SK-N-SH treated with all-trans-retinoic acid at 6 μM for 48 hours (cell line): Measurements from ENCODE around the gene NAE1.
"Not testable (repeated sequence)": the region's sequence is repeated elsewhere in the genome, so short reads cannot be mapped to it uniquely, and the experiment has no call there.

Experiments used
- ATAC-seq: fragments of 200-7000 bp; cut with Tn5 transposase; 3 replicates; pipeline ENCODE4 v1.9.1; 2020; ENCODE audit warnings: mild to moderate bottlenecking, moderate library complexity
- BACH2 ChIP-seq: fragments of 250-450 bp; sonication (Bioruptor Pico); IDR thresholded peaks from 2 replicates; pipeline ENCODE4 v1.9.0; 2021; ENCODE audit warnings: mild to moderate bottlenecking, borderline replicate concordance
- CSDC2 ChIP-seq: fragments of 250-450 bp; sonication (Bioruptor Pico); IDR thresholded peaks from 2 replicates; pipeline ENCODE4 v1.5.0; 2020; ENCODE audit warnings: mild to moderate bottlenecking, moderate library complexity
- ESRRG ChIP-seq: fragments of 250-450 bp; sonication (Bioruptor Pico); IDR thresholded peaks from 2 replicates; pipeline ENCODE4 v1.6.1; 2021; ENCODE audit warnings: mild to moderate bottlenecking
- GLIS3 ChIP-seq: fragments of 250-450 bp; sonication (Bioruptor Pico); IDR thresholded peaks from 2 replicates; pipeline ENCODE4 v1.5.0; 2020; ENCODE audit warnings: mild to moderate bottlenecking, moderate library complexity
- ISL1 ChIP-seq: fragments of 250-450 bp; sonication (Bioruptor Pico); IDR thresholded peaks from 2 replicates; pipeline ENCODE4 v2.1.2; 2022; ENCODE audit warnings: mild to moderate bottlenecking, moderate library complexity
- OSR1 ChIP-seq: fragments of 250-450 bp; sonication (Bioruptor Pico); IDR thresholded peaks from 2 replicates; pipeline ENCODE4 v1.8.0; 2022; ENCODE audit warnings: moderate library complexity, mild to moderate bottlenecking, inconsistent platforms
- PATZ1 ChIP-seq: fragments of 250-450 bp; sonication (Bioruptor Pico); IDR thresholded peaks from 2 replicates; pipeline ENCODE4 v1.8.0; 2020; ENCODE audit warnings: mild to moderate bottlenecking, moderate library complexity, borderline replicate concordance
- POU6F1 ChIP-seq: fragments of 250-450 bp; sonication (Bioruptor Pico); IDR thresholded peaks from 2 replicates; pipeline ENCODE4 v1.8.0; 2021; ENCODE audit warnings: low read depth, mild to moderate bottlenecking, moderate library complexity, borderline replicate concordance
- PPARA ChIP-seq: fragments of 250-450 bp; sonication (Bioruptor Pico); IDR thresholded peaks from 2 replicates; pipeline ENCODE4 v1.5.0; 2020; ENCODE audit warnings: mild to moderate bottlenecking, borderline replicate concordance
- SNAI2 ChIP-seq: fragments of 250-450 bp; sonication (Bioruptor Pico); IDR thresholded peaks from 2 replicates; pipeline ENCODE4 v1.5.0; 2020; ENCODE audit warnings: mild to moderate bottlenecking, moderate library complexity
- TCF4 ChIP-seq: fragments of 250-450 bp; sonication (Bioruptor Pico); IDR thresholded peaks from 2 replicates; pipeline ENCODE4 v1.8.0; 2021; ENCODE audit warnings: mild to moderate bottlenecking, moderate library complexity, borderline replicate concordance
- TOX ChIP-seq: fragments of 250-450 bp; sonication (Bioruptor Pico); IDR thresholded peaks from 2 replicates; pipeline ENCODE4 v1.8.0; 2021; ENCODE audit warnings: mild to moderate bottlenecking, moderate library complexity, borderline replicate concordance
- ZC3H10 ChIP-seq: fragments of 250-450 bp; sonication (Bioruptor Pico); IDR thresholded peaks from 2 replicates; pipeline ENCODE4 v1.5.1; 2021; ENCODE audit warnings: mild to moderate bottlenecking, moderate library complexity
- ZFP3 ChIP-seq: fragments of 250-450 bp; sonication (Bioruptor Pico); IDR thresholded peaks from 2 replicates; pipeline ENCODE4 v1.5.0; 2020; ENCODE audit warnings: mild to moderate bottlenecking, moderate library complexity
- ZFP30 ChIP-seq: fragments of 450-650 bp; formaldehyde crosslinking; IDR thresholded peaks from 2 replicates; pipeline ENCODE4 v1.5.0; 2022; ENCODE audit warnings: mild to moderate bottlenecking, moderate library complexity
- ZNF565 ChIP-seq: fragments of 450-650 bp; formaldehyde crosslinking; conservative IDR thresholded peaks from 2 replicates; pipeline ENCODE4 v1.5.0; 2020; ENCODE audit warnings: low read depth, mild to moderate bottlenecking, moderate library complexity
- ZNF70 ChIP-seq: fragments of 450-650 bp; formaldehyde crosslinking; IDR thresholded peaks from 2 replicates; pipeline ENCODE4 v1.5.0; 2020; ENCODE audit warnings: mild to moderate bottlenecking, moderate library complexity
- ZNF8 ChIP-seq: fragments of 450-650 bp; formaldehyde crosslinking; IDR thresholded peaks from 2 replicates; pipeline ENCODE4 v1.5.0; 2020; ENCODE audit warnings: mild to moderate bottlenecking, moderate library complexity
- TF ChIP-seq, protein P1 (sequence below): fragments of 250-450 bp; sonication (Bioruptor Pico); IDR thresholded peaks from 2 replicates; pipeline ENCODE4 v1.5.1; 2021; ENCODE audit warnings: mild to moderate bottlenecking, moderate library complexity
- TF ChIP-seq, protein P2 (sequence below): fragments of 250-450 bp; sonication (Bioruptor Pico); IDR thresholded peaks from 2 replicates; pipeline ENCODE4 v1.5.0; 2020; ENCODE audit warnings: mild to moderate bottlenecking, moderate library complexity

NAE1 gene

DNA sequence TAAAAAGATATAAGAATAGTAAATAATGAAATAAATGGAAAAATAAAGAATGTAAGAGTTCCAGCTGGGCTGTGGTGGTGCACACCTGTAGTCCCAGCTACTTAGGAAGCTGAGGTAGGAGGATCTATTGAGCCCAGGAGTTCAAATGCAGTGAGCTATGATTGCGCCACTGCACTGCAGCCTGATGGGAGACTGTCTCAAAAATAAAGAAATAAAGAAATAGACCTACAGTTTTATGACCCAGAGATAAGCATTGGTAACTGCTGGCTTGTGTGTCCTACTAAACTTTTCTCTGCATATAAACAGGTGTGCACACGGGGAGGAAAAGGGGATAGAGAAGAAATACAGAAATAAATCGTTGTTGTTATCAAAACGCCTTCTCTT is 41.8 kb upstream of the NAE1 start:
- TF ChIP-seq, protein P1, sequence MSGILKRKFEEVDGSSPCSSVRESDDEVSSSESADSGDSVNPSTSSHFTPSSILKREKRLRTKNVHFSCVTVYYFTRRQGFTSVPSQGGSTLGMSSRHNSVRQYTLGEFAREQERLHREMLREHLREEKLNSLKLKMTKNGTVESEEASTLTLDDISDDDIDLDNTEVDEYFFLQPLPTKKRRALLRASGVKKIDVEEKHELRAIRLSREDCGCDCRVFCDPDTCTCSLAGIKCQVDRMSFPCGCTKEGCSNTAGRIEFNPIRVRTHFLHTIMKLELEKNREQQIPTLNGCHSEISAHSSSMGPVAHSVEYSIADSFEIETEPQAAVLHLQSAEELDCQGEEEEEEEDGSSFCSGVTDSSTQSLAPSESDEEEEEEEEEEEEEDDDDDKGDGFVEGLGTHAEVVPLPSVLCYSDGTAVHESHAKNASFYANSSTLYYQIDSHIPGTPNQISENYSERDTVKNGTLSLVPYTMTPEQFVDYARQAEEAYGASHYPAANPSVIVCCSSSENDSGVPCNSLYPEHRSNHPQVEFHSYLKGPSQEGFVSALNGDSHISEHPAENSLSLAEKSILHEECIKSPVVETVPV (CRISPR knock-in tag): no peak
- TF ChIP-seq ZFP30 (CRISPR knock-in tag) (no peak), ESRRG (CRISPR knock-in tag) (no peak), ZNF8 (no peak), SNAI2 (CRISPR knock-in tag) (no peak), TCF4 (no peak), POU6F1 (no peak), PATZ1 (CRISPR knock-in tag) (no peak), ZNF565 (CRISPR knock-in tag) (no peak), TOX (CRISPR knock-in tag) (no peak), ZNF70 (CRISPR knock-in tag) (no peak), ZFP3 (CRISPR knock-in tag) (no peak), ZC3H10 (CRISPR knock-in tag) (no peak), PPARA (CRISPR knock-in tag) (no peak), CSDC2 (CRISPR knock-in tag) (no peak), ISL1 (CRISPR knock-in tag) (no peak), OSR1 (CRISPR knock-in tag) (no peak), BACH2 (CRISPR knock-in tag) (no peak)
- TF ChIP-seq, protein P2, sequence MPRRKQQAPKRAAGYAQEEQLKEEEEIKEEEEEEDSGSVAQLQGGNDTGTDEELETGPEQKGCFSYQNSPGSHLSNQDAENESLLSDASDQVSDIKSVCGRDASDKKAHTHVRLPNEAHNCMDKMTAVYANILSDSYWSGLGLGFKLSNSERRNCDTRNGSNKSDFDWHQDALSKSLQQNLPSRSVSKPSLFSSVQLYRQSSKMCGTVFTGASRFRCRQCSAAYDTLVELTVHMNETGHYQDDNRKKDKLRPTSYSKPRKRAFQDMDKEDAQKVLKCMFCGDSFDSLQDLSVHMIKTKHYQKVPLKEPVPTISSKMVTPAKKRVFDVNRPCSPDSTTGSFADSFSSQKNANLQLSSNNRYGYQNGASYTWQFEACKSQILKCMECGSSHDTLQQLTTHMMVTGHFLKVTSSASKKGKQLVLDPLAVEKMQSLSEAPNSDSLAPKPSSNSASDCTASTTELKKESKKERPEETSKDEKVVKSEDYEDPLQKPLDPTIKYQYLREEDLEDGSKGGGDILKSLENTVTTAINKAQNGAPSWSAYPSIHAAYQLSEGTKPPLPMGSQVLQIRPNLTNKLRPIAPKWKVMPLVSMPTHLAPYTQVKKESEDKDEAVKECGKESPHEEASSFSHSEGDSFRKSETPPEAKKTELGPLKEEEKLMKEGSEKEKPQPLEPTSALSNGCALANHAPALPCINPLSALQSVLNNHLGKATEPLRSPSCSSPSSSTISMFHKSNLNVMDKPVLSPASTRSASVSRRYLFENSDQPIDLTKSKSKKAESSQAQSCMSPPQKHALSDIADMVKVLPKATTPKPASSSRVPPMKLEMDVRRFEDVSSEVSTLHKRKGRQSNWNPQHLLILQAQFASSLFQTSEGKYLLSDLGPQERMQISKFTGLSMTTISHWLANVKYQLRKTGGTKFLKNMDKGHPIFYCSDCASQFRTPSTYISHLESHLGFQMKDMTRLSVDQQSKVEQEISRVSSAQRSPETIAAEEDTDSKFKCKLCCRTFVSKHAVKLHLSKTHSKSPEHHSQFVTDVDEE: no peak
- no peak for ATAC-seq

- no peak for TF ChIP-seq ZNF70 (CRISPR knock-in tag)
- TF ChIP-seq GLIS3 (CRISPR knock-in tag): no peak
- TF ChIP-seq OSR1 (CRISPR knock-in tag): no peak
- TF ChIP-seq ZFP30 (CRISPR knock-in tag): no peak
- TF ChIP-seq TCF4: no peak
- no peak for TF ChIP-seq POU6F1
- TF ChIP-seq, protein P1 (CRISPR knock-in tag): no peak
- no peak for TF ChIP-seq BACH2 (CRISPR knock-in tag)
- no peak for TF ChIP-seq ESRRG (CRISPR knock-in tag)
- TF ChIP-seq ZC3H10 (CRISPR knock-in tag): no peak
- no peak for TF ChIP-seq PPARA (CRISPR knock-in tag)
- no peak for TF ChIP-seq ZNF8
- TF ChIP-seq PATZ1 (CRISPR knock-in tag): no peak
- no peak for TF ChIP-seq ZNF565 (CRISPR knock-in tag)
- TF ChIP-seq, protein P2: no peak
- no peak for TF ChIP-seq CSDC2 (CRISPR knock-in tag)
- TF ChIP-seq ZFP3 (CRISPR knock-in tag): no peak
- ATAC-seq: no peak
Observed at GRCh38 chr16:66871840-66872239, 41.1 kb upstream of the NAE1 start.

DNA sequence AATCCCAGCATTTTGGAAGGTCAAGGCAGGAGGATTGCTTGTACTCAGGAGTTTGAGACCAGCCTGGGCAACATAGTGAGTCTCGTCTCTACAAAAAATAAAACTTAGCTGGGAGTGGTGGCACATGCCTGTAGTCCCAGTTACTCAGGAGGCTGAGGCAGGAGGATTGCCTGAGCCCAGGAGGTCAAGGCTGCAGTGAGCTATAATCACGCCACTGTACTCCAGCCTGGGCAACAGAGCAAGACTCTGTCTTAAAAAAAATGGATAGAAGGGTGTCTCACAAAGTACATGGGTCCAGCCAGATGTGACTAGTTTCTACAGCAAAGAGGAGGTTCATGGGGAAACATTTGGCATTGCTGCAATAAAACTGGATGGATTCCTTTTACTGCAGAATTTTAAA is 40.6 kb upstream of the NAE1 start:
- not testable (repeated sequence) for ATAC-seq
